ENCODE results near the gene SCG3. TPM values are rescaled to one million over a fixed set of nuclear protein-coding genes. Genes with fewer than 3 reads are reported as not detected.

Gene SCG3
- total RNA-seq, 1 experiment from 2014 or later: not detected

- Histone ChIP-seq H3K36me3 (ENCODE audit: control insufficient read depth, insufficient read depth, low read length) (no peaks in the 10 kb centered on the region), H3K9me3 (no peaks in the 10 kb centered on the region), H3K4me3 (ENCODE audit: low read depth, low read length) (no peak overlapping the region), H3K4me1 (peaks cover 4% of the 10 kb centered on the region), H3K27me3 (replicated peaks; ENCODE audit: control insufficient read depth, insufficient read depth, low read length) (no peaks in the 10 kb centered on the region)
- Mint-ChIP-seq H3K27me3 (ENCODE audit: insufficient read depth, unreplicated experiment) (no peaks in the 10 kb centered on the region), H3K36me3 (ENCODE audit: insufficient read depth, unreplicated experiment) (no peaks in the 10 kb centered on the region), H3K4me1 (ENCODE audit: low read depth, unreplicated experiment) (peaks cover 12% of the 10 kb centered on the region), H3K27ac (ENCODE audit: unreplicated experiment) (no peak overlapping the region), H3K4me3 (ENCODE audit: unreplicated experiment) (no peak overlapping the region), H3K9me3 (ENCODE audit: unreplicated experiment) (no peaks in the 10 kb centered on the region)
- BruUV-seq (replicated peaks): no TSS peak
- DNase-seq: peak in 1 of 2 experiments; percentile 35
- ChIA-PET CTCF (no interaction called here), POLR2A (no interaction called here)
- no peak for TF ChIP-seq CTCF (IDR thresholded peaks at IDR 0.05; ENCODE audit: insufficient read depth in 1 of 2, low read depth in 1 of 2, low read length in 1 of 2, severe bottlenecking in 1 of 2, unreplicated experiment in 1 of 2)
- intact Hi-C loops (cut with micrococcal nuclease; ENCODE audit: unreplicated experiment): no loop called here
Measured at GRCh38 chr15:51720201-51720995, 39.1 kb downstream of the SCG3 start.

- TF ChIP-seq CTCF (IDR thresholded peaks at IDR 0.05; ENCODE audit: insufficient read depth in 1 of 2, low read depth in 1 of 2, low read length in 1 of 2, severe bottlenecking in 1 of 2, unreplicated experiment in 1 of 2): no peak
- Mint-ChIP-seq H3K27ac (ENCODE audit: unreplicated experiment) (no peak overlapping the region), H3K4me1 (ENCODE audit: low read depth, unreplicated experiment) (peaks cover 12% of the 10 kb centered on the region), H3K9me3 (ENCODE audit: unreplicated experiment) (no peaks in the 10 kb centered on the region), H3K27me3 (ENCODE audit: insufficient read depth, unreplicated experiment) (no peaks in the 10 kb centered on the region), H3K36me3 (ENCODE audit: insufficient read depth, unreplicated experiment) (no peaks in the 10 kb centered on the region), H3K4me3 (ENCODE audit: unreplicated experiment) (no peak overlapping the region)
- intact Hi-C loops (cut with micrococcal nuclease; ENCODE audit: unreplicated experiment): no loop called here
- BruUV-seq (replicated peaks): no TSS peak
- Histone ChIP-seq H3K9me3 (no peaks in the 10 kb centered on the region), H3K4me1 (peaks cover 4% of the 10 kb centered on the region), H3K4me3 (ENCODE audit: low read depth, low read length) (no peak overlapping the region), H3K36me3 (ENCODE audit: control insufficient read depth, insufficient read depth, low read length) (no peaks in the 10 kb centered on the region), H3K27me3 (replicated peaks; ENCODE audit: control insufficient read depth, insufficient read depth, low read length) (no peaks in the 10 kb centered on the region)
- CTCF ChIA-PET: no interaction called here
- DNase-seq: no peak
- POLR2A ChIA-PET: no interaction called here
Measured at GRCh38 chr15:51721199-51721960, 40.1 kb downstream of the SCG3 start.

GRCh38 chr15:51724199-51724598 lies 42.9 kb downstream of the SCG3 start:
- BruUV-seq (replicated peaks): no TSS peak
- intact Hi-C loops (cut with micrococcal nuclease; ENCODE audit: unreplicated experiment): no loop called here
- no peaks in the 10 kb centered on the region for H3K36me3 ChIP-seq (ENCODE audit: control insufficient read depth, insufficient read depth, low read length)
- H3K4me3 ChIP-seq (ENCODE audit: low read depth, low read length): no peak overlapping the region
- H3K36me3 Mint-ChIP-seq (ENCODE audit: insufficient read depth, unreplicated experiment): no peaks in the 10 kb centered on the region
- H3K27me3 ChIP-seq (replicated peaks; ENCODE audit: control insufficient read depth, insufficient read depth, low read length): no peaks in the 10 kb centered on the region
- ChIA-PET POLR2A (no interaction called here), CTCF (no interaction called here)
- H3K4me1 Mint-ChIP-seq (ENCODE audit: low read depth, unreplicated experiment): peaks cover 12% of the 10 kb centered on the region
- no peak overlapping the region for H3K4me3 Mint-ChIP-seq (ENCODE audit: unreplicated experiment)
- H3K9me3 Mint-ChIP-seq (ENCODE audit: unreplicated experiment): no peaks in the 10 kb centered on the region
- DNase-seq: no peak
- TF ChIP-seq CTCF (IDR thresholded peaks at IDR 0.05; ENCODE audit: insufficient read depth in 1 of 2, low read depth in 1 of 2, low read length in 1 of 2, severe bottlenecking in 1 of 2, unreplicated experiment in 1 of 2): no peak
- peaks cover 4% of the 10 kb centered on the region for H3K4me1 ChIP-seq
- no peaks in the 10 kb centered on the region for H3K9me3 ChIP-seq
- H3K27me3 Mint-ChIP-seq (ENCODE audit: insufficient read depth, unreplicated experiment): no peaks in the 10 kb centered on the region
- no peak overlapping the region for H3K27ac Mint-ChIP-seq (ENCODE audit: unreplicated experiment)
